ENCODE measurements around the gene SLC6A6. TPM values are rescaled to one million over a fixed set of nuclear protein-coding genes. Genes with fewer than 3 reads are reported as not detected.

Gene SLC6A6
- total RNA-seq, 1 donor from 2014 or later: 79.9 TPM

GRCh38 chr3:14536837-14537589 lies 134.6 kb downstream of the SLC6A6 start:
- DNase-seq (ENCODE audit: low read depth): no peak

GRCh38 chr3:14537590-14538450 lies 135.4 kb downstream of the SLC6A6 start:
- DNase-seq (ENCODE audit: low read depth): peak; percentile 20

GRCh38 chr3:14538451-14539088 lies 136.2 kb downstream of the SLC6A6 start:
- no peak for DNase-seq (ENCODE audit: low read depth)

Other genes with a start within 250 kb of the SLC6A6 start
- gene XPC, start 224.0 kb upstream of the SLC6A6 start, total RNA-seq: 22.3 and 27.0 TPM in 2 replicates
- 11.4 and 13.3 TPM in 2 replicates for gene LSM3, start 223.8 kb upstream of the SLC6A6 start, total RNA-seq
- 6.6 and 11.8 TPM in 2 replicates for gene GRIP2, start 137.7 kb downstream of the SLC6A6 start, total RNA-seq
- 13.8 and 14.1 TPM in 2 replicates for gene CCDC174, start 249.2 kb downstream of the SLC6A6 start, total RNA-seq

All from myocyte (in vitro differentiated cells).